WTC11 (cell line): ENCODE data around the gene ADD1. TPM values are rescaled to one million over a fixed set of nuclear protein-coding genes. Genes with fewer than 3 reads are reported as not detected.

Source experiments
- ATAC-seq: fragments of 200-7000 bp; cut with Tn5 transposase; 2 replicates; pipeline ENCODE4 v1.10.0; 2021; ENCODE audit warnings: mild to moderate bottlenecking, moderate library complexity
- CTCF ChIA-PET: fragments of 300-600 bp; sonication (Branson Sonifier 250); formaldehyde crosslinking; loops from one replicate; lab custom pipeline; 2021; ENCODE audit warnings: antibody characterized with exemption; lab: Charles Lee
- POLR2A ChIA-PET: fragments of 350-600 bp; sonication (Branson Sonifier 250); formaldehyde crosslinking; loops from one replicate; lab custom pipeline; 2021; ENCODE audit warnings: antibody characterized with exemption; lab: Charles Lee
- DNase-seq: peaks from one replicate; pipeline ENCODE4 v3.0.0; 2021; ENCODE audit warnings: low spot score
- H3K27ac Mint-ChIP-seq: 2 replicates; pipeline ENCODE4 v1.8.0; 2021; ENCODE audit warnings: mixed read lengths
- H3K27me3 Mint-ChIP-seq: 2 replicates; pipeline ENCODE4 v1.8.0; 2021; ENCODE audit warnings: low read depth, mild to moderate bottlenecking, moderate library complexity, mixed read lengths
- H3K36me3 Mint-ChIP-seq: 2 replicates; pipeline ENCODE4 v1.8.0; 2021; ENCODE audit warnings: mixed read lengths
- H3K4me1 Mint-ChIP-seq: 2 replicates; pipeline ENCODE4 v1.8.0; 2022; ENCODE audit warnings: mixed read lengths
- H3K4me3 Mint-ChIP-seq: 2 replicates; pipeline ENCODE4 v1.8.0; 2021; ENCODE audit warnings: mild to moderate bottlenecking, moderate library complexity, mixed read lengths
- H3K9me3 Mint-ChIP-seq: 2 replicates; pipeline ENCODE4 v1.8.0; 2021; ENCODE audit warnings: mixed read lengths
- CBFB ChIP-seq: sonication (generic); formaldehyde crosslinking; IDR thresholded peaks from 2 replicates; pipeline ENCODE4 v1.8.1; 2022; ENCODE audit warnings: mild to moderate bottlenecking, low read depth, missing genetic modification reagents
- ELF4 ChIP-seq: sonication (generic); formaldehyde crosslinking; IDR thresholded peaks from 2 replicates; pipeline ENCODE4 v1.8.1; 2022; ENCODE audit warnings: low read depth, mild to moderate bottlenecking, moderate library complexity, missing genetic modification reagents
- FOXK1 ChIP-seq: sonication (generic); formaldehyde crosslinking; IDR thresholded peaks from 2 replicates; pipeline ENCODE4 v1.8.0; 2022; ENCODE audit warnings: mild to moderate bottlenecking, moderate library complexity, missing genetic modification reagents
- FOXP1 ChIP-seq: sonication (generic); formaldehyde crosslinking; IDR thresholded peaks from 2 replicates; pipeline ENCODE4 v1.8.0; 2022; ENCODE audit warnings: missing genetic modification reagents, mild to moderate bottlenecking, moderate library complexity, borderline replicate concordance
- GABPB1 ChIP-seq: sonication (generic); formaldehyde crosslinking; IDR thresholded peaks from 2 replicates; pipeline ENCODE4 v1.8.1; 2023; ENCODE audit warnings: mild to moderate bottlenecking, missing genetic modification reagents
- GRHL2 ChIP-seq: fragments of 250-450 bp; sonication (Bioruptor Pico); IDR thresholded peaks from 2 replicates; pipeline ENCODE4 v1.8.0; 2022; ENCODE audit warnings: mild to moderate bottlenecking, moderate library complexity; ENCODE audit not compliant: insufficient replicate concordance, severe bottlenecking
- MXD4 ChIP-seq: fragments of 250-450 bp; sonication (Bioruptor Pico); IDR thresholded peaks from 2 replicates; pipeline ENCODE4 v1.8.0; 2021; ENCODE audit warnings: mild to moderate bottlenecking, moderate library complexity, borderline replicate concordance
- MYBL2 ChIP-seq: sonication (generic); formaldehyde crosslinking; IDR thresholded peaks from 2 replicates; pipeline ENCODE4 v1.8.1; 2023; ENCODE audit warnings: mild to moderate bottlenecking, moderate library complexity, missing genetic modification reagents
- NFYB ChIP-seq: sonication (generic); formaldehyde crosslinking; conservative IDR thresholded peaks from 2 replicates; pipeline ENCODE4 v1.8.0; 2022; ENCODE audit warnings: low read depth, missing genetic modification reagents
- SMAD3 ChIP-seq: sonication (generic); formaldehyde crosslinking; IDR thresholded peaks from 2 replicates; pipeline ENCODE4 v1.8.0; 2022; ENCODE audit warnings: missing genetic modification reagents, mild to moderate bottlenecking, borderline replicate concordance
- SP1 ChIP-seq: sonication (generic); formaldehyde crosslinking; conservative IDR thresholded peaks from 2 replicates; pipeline ENCODE4 v1.8.1; 2022; ENCODE audit warnings: missing genetic modification reagents
- ZBTB21 ChIP-seq: sonication (generic); formaldehyde crosslinking; IDR thresholded peaks from 2 replicates; pipeline ENCODE4 v1.8.1; 2023; ENCODE audit warnings: mild to moderate bottlenecking, missing genetic modification reagents, borderline replicate concordance
- ZNF138 ChIP-seq: sonication (generic); formaldehyde crosslinking; conservative IDR thresholded peaks from 2 replicates; pipeline ENCODE4 v1.8.1; 2022; ENCODE audit warnings: mild to moderate bottlenecking, moderate library complexity, missing genetic modification reagents
- ZNF232 ChIP-seq: sonication (generic); formaldehyde crosslinking; IDR thresholded peaks from 2 replicates; pipeline ENCODE4 v1.8.0; 2022; ENCODE audit warnings: mild to moderate bottlenecking, missing genetic modification reagents
- ZNF263 ChIP-seq: sonication (generic); formaldehyde crosslinking; IDR thresholded peaks from 2 replicates; pipeline ENCODE4 v1.8.1; 2022; ENCODE audit warnings: low read depth, mild to moderate bottlenecking, moderate library complexity, missing genetic modification reagents
- ZNF423 ChIP-seq: fragments of 250-450 bp; sonication (Bioruptor Pico); IDR thresholded peaks from 2 replicates; pipeline ENCODE4 v2.1.2; 2022; ENCODE audit warnings: mild to moderate bottlenecking, moderate library complexity
- total RNA-seq: library from RNA; stranded (reverse); gene quantifications from 3 replicates; pipeline ENCODE4 v1.2.3, GENCODE V29; 2021
- TF ChIP-seq, protein P1 (sequence below): fragments of 250-450 bp; sonication (Bioruptor Pico); IDR thresholded peaks from 2 replicates; pipeline ENCODE4 v2.1.2; 2022; ENCODE audit warnings: mild to moderate bottlenecking, moderate library complexity
- TF ChIP-seq, protein P2 (sequence below): fragments of 200-600 bp; IDR thresholded peaks from 2 replicates; pipeline ENCODE4 v1.8.0; 2022; ENCODE audit warnings: antibody characterized with exemption
- TF ChIP-seq, protein P3 (sequence below): sonication (generic); formaldehyde crosslinking; IDR thresholded peaks from 2 replicates; pipeline ENCODE4 v1.8.0; 2022; ENCODE audit warnings: mild to moderate bottlenecking, missing genetic modification reagents
- TF ChIP-seq, protein P4 (sequence below): fragments of 250-450 bp; sonication (Bioruptor Pico); IDR thresholded peaks from 2 replicates; pipeline ENCODE4 v1.8.0; 2021; ENCODE audit warnings: mild to moderate bottlenecking
- TF ChIP-seq, protein P5 (sequence below): fragments of 250-450 bp; sonication (Bioruptor Pico); IDR thresholded peaks from 2 replicates; pipeline ENCODE4 v1.9.0; 2021; ENCODE audit warnings: mild to moderate bottlenecking
- TF ChIP-seq, protein P6 (sequence below): sonication (generic); formaldehyde crosslinking; IDR thresholded peaks from 2 replicates; pipeline ENCODE4 v1.8.1; 2023; ENCODE audit warnings: mild to moderate bottlenecking, missing genetic modification reagents

ADD1 gene
- total RNA-seq, 1 experiment from 2014 or later, result 178 TPM

DNA sequence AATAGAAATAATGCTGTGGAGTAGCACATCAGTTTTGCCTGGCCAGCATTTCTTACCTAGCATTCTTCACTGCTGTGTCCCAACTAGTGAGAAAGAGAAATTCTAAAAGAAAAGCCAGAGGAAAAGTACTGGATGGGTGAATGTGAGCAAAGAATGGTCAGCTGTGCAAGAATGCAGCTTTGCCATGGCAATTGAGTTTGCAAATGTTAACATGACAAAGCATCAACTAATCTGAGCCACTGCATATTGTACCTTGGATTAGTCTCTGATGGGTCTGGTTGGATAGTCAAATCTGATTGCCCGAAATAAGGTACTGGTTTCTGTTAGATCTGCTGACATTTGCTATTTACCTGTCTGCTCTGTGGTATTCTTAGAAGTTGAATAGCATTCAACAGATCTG lies 38.7 kb downstream of the ADD1 start:
- TF ChIP-seq, protein P1, sequence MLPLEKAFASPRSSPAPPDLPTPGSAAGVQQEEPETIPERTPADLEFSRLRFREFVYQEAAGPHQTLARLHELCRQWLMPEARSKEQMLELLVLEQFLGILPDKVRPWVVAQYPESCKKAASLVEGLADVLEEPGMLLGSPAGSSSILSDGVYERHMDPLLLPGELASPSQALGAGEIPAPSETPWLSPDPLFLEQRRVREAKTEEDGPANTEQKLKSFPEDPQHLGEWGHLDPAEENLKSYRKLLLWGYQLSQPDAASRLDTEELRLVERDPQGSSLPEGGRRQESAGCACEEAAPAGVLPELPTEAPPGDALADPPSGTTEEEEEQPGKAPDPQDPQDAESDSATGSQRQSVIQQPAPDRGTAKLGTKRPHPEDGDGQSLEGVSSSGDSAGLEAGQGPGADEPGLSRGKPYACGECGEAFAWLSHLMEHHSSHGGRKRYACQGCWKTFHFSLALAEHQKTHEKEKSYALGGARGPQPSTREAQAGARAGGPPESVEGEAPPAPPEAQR (CRISPR knock-in tag), result no peak
- no peak for TF ChIP-seq FOXP1 (CRISPR knock-in tag)
- no peak for TF ChIP-seq FOXK1
- no peak for TF ChIP-seq SP1 (CRISPR knock-in tag)
- TF ChIP-seq, protein P2, sequence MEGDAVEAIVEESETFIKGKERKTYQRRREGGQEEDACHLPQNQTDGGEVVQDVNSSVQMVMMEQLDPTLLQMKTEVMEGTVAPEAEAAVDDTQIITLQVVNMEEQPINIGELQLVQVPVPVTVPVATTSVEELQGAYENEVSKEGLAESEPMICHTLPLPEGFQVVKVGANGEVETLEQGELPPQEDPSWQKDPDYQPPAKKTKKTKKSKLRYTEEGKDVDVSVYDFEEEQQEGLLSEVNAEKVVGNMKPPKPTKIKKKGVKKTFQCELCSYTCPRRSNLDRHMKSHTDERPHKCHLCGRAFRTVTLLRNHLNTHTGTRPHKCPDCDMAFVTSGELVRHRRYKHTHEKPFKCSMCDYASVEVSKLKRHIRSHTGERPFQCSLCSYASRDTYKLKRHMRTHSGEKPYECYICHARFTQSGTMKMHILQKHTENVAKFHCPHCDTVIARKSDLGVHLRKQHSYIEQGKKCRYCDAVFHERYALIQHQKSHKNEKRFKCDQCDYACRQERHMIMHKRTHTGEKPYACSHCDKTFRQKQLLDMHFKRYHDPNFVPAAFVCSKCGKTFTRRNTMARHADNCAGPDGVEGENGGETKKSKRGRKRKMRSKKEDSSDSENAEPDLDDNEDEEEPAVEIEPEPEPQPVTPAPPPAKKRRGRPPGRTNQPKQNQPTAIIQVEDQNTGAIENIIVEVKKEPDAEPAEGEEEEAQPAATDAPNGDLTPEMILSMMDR, result no peak
- no peak for TF ChIP-seq ZNF263 (CRISPR knock-in tag)
- no peak for TF ChIP-seq MXD4 (CRISPR knock-in tag)
- TF ChIP-seq NFYB, result no peak
- TF ChIP-seq SMAD3 (CRISPR knock-in tag), result no peak
- TF ChIP-seq, protein P3, sequence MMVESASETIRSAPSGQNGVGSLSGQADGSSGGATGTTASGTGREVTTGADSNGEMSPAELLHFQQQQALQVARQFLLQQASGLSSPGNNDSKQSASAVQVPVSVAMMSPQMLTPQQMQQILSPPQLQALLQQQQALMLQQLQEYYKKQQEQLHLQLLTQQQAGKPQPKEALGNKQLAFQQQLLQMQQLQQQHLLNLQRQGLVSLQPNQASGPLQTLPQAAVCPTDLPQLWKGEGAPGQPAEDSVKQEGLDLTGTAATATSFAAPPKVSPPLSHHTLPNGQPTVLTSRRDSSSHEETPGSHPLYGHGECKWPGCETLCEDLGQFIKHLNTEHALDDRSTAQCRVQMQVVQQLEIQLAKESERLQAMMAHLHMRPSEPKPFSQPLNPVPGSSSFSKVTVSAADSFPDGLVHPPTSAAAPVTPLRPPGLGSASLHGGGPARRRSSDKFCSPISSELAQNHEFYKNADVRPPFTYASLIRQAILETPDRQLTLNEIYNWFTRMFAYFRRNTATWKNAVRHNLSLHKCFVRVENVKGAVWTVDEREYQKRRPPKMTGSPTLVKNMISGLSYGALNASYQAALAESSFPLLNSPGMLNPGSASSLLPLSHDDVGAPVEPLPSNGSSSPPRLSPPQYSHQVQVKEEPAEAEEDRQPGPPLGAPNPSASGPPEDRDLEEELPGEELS, result no peak
- TF ChIP-seq ZNF138 (CRISPR knock-in tag), result no peak
- TF ChIP-seq CBFB, result no peak
- no peak for TF ChIP-seq ZNF232 (CRISPR knock-in tag)
- TF ChIP-seq, protein P4, sequence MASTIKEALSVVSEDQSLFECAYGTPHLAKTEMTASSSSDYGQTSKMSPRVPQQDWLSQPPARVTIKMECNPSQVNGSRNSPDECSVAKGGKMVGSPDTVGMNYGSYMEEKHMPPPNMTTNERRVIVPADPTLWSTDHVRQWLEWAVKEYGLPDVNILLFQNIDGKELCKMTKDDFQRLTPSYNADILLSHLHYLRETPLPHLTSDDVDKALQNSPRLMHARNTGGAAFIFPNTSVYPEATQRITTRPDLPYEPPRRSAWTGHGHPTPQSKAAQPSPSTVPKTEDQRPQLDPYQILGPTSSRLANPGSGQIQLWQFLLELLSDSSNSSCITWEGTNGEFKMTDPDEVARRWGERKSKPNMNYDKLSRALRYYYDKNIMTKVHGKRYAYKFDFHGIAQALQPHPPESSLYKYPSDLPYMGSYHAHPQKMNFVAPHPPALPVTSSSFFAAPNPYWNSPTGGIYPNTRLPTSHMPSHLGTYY (CRISPR knock-in tag), result no peak
- TF ChIP-seq GRHL2 (CRISPR knock-in tag), result no peak
- DNase-seq, result no peak
- Mint-ChIP-seq H3K36me3 (peaks cover 51% of the 10 kb centered on the region), H3K4me3 (no peak overlapping the region), H3K4me1 (peaks cover 21% of the 10 kb centered on the region), H3K27me3 (no peaks in the 10 kb centered on the region), H3K27ac (peak overlapping the region; percentile 91), H3K9me3 (peaks cover 3% of the 10 kb centered on the region; the same call in 1 of the 2 replicates)
- ATAC-seq, result peak; percentile 70
- ChIA-PET CTCF (no interaction called here), POLR2A (interaction anchor here (0.5 kb wide), 1 partner anchor 330 kb away, joined by 11 read pairs; no protein-coding TSS in a partner anchor)

DNA sequence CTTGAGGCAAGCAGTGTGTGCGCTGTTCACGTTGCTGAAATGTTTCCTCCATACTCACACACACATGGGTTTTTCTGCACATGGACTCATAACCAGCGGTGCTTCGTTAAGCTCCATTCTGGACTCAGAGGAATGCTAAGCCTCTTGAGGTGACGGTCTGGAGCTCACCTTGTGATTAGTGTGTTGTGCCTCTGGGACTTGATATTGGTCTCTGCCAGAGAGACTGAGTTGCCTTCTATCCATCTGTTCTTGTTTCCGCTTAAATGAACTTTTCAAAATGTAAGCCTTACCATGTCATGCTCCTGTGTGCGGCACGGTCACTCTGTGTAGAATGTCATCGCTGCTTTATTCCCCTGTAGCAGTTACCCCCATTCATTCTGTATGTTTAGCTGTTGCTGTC lies 42.5 kb downstream of the ADD1 start:
- Mint-ChIP-seq H3K4me3 (no peak overlapping the region), H3K9me3 (no peaks in the 10 kb centered on the region), H3K36me3 (peaks cover 44% of the 10 kb centered on the region), H3K4me1 (peaks cover 21% of the 10 kb centered on the region), H3K27me3 (no peaks in the 10 kb centered on the region), H3K27ac (no peak overlapping the region)
- ChIA-PET CTCF (interaction anchor here (0.9 kb wide), 1 partner anchor 24 kb away, joined by 3 read pairs; no protein-coding TSS in a partner anchor), POLR2A (no interaction called here)
- TF ChIP-seq, protein P5, sequence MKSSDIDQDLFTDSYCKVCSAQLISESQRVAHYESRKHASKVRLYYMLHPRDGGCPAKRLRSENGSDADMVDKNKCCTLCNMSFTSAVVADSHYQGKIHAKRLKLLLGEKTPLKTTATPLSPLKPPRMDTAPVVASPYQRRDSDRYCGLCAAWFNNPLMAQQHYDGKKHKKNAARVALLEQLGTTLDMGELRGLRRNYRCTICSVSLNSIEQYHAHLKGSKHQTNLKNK, result no peak
- TF ChIP-seq, protein P6, sequence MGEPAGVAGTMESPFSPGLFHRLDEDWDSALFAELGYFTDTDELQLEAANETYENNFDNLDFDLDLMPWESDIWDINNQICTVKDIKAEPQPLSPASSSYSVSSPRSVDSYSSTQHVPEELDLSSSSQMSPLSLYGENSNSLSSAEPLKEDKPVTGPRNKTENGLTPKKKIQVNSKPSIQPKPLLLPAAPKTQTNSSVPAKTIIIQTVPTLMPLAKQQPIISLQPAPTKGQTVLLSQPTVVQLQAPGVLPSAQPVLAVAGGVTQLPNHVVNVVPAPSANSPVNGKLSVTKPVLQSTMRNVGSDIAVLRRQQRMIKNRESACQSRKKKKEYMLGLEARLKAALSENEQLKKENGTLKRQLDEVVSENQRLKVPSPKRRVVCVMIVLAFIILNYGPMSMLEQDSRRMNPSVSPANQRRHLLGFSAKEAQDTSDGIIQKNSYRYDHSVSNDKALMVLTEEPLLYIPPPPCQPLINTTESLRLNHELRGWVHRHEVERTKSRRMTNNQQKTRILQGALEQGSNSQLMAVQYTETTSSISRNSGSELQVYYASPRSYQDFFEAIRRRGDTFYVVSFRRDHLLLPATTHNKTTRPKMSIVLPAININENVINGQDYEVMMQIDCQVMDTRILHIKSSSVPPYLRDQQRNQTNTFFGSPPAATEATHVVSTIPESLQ (CRISPR knock-in tag), result no peak
- TF ChIP-seq ZNF423 (CRISPR knock-in tag) (no peak), NFYB (no peak), GABPB1 (no peak), SMAD3 (CRISPR knock-in tag) (no peak), ZBTB21 (CRISPR knock-in tag) (no peak), MYBL2 (CRISPR knock-in tag) (no peak), ELF4 (CRISPR knock-in tag) (no peak), FOXK1 (no peak)
- no peak for ATAC-seq
- no peak for DNase-seq
